Inflammatory macrophage treated with lipopolysaccharide for 1 hour (primary cell): ENCODE results near the gene TYROBP.
A peak's percentile ranks its signal among the peaks of the same experiment; 100 is the strongest.
"Not testable (repeated sequence)": the region's sequence is repeated elsewhere in the genome, so short reads cannot be mapped to it uniquely, and the experiment has no call there.

Experiments
- DNase-seq, 2 donors: peaks; one replicate each; pipeline ENCODE4 v3.0.0-alpha.2; 2020 to 2022

The TYROBP gene

DNA sequence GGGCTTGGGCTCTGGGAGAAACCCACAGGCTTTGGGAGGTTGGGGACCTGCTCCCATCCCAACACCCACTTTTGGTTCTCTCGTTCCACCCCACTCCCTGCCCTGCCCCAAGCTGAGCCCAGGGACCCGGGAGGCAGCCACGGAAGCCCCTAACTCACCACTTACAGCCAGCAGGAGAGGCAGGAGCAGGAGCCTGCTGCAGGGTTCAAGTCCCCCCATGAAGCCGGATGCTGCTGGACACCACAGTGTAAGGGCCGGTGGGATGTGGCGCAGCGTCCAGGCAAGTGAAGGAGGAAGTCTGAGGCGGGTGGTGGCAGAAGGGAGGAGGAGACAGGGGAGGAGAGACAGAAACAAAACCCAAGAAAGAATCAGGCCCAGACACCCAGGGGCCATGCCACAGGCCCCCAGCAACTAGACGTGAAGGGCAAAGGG lies at the start of gene TYROBP:
TYROBP (minus strand) TSS at position 286 of the 432 bp plus-strand sequence; CDS start at position 219, 67 bp downstream.
- peak; percentile 50 to 57 for DNase-seq

DNA sequence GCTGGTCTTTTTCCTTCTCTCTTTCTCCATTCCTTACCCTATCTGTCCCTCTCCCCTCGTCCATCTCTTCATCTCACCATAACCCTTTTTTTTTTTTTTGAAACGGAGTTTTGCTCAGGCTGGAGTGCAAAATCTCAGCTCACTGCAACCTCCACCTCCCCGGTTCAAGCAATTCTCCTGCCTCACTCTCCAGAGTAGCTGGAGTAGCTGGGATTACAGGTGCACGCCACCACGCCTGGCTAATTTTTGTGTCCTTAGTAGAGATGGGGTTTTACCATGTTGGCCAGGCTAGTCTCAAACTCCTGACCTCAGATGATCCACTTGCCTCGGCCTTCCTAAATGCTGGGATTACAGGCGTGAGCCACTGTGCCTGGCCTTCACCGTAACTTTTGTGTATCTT lies 49.3 kb upstream of the TYROBP start:
- not testable (repeated sequence) for DNase-seq

DNA sequence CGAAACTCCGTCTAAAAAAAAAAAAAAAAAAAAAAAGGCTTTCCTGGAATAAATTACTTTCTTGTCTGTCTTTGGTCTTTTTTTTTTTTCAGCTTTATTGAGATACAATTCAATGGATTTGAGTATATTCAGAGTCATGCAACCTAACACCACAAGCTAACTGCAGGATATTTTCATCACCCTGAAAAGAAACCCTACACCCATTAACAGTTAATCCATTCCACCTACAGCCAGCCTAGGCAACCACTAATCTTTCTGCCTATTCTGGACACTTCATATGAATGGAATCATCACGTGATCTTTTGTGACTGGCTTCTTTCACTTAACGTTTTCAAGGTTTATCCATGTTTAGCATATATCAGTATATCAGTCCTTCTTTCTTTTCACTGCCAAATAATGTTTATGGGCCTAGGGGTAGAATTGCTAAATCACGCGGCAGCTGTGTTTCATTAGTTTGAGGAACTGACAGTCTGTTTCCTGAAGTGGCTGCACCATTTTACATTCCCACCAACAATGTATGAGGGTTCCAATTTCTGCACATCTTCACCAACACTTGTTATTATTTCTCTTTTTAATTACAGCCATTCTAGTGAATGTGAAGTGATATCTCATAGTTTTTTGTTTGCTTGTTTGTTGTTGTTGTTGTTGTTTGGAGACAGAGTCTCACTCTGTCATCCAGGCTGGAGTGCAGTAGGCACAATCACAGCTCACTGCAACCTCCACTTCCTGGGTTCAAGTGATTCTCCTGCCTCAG lies 48.0 kb upstream of the TYROBP start:
- peak in 1 of 2 donors; percentile 8 for DNase-seq

DNA sequence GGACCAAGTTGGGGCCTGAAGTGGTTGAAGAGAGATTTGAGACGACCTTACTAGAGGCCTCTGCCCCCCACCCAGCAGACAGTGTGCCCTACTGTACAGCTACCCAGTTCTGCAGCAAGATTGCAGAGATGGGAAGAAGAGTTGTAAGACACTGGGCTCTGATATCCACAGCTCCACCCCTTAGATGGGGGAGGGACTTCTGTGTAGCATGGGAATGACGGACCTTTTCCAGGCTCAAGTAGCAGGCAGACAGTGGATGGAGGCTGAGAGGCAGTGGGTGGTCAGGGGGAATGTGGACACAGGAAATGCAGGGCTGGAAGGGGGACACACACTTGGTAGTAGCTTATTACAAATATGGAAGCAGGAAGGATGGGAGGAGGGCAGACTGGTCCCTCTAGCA lies 41.0 kb upstream of the TYROBP start:
- no peak for DNase-seq

DNA sequence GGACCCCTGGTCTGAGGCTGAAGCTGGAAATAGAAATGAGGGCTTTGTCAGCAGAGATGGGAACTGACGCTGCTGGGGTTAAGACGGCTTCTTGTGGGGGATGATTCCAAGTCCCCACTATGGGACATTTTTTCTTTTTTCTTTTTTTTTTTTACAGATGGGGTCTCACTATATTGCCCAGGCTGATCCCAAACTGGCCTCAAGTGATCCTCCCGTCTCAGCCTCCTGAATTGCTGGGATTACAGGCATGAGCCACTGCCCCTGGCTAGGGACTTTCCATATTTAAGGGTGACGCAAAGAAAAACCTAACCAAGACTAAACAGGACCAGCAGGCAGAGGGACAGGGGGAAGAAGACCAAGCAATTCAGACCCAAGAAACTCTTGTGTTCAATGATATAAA lies 38.1 kb upstream of the TYROBP start:
- DNase-seq: no peak

DNA sequence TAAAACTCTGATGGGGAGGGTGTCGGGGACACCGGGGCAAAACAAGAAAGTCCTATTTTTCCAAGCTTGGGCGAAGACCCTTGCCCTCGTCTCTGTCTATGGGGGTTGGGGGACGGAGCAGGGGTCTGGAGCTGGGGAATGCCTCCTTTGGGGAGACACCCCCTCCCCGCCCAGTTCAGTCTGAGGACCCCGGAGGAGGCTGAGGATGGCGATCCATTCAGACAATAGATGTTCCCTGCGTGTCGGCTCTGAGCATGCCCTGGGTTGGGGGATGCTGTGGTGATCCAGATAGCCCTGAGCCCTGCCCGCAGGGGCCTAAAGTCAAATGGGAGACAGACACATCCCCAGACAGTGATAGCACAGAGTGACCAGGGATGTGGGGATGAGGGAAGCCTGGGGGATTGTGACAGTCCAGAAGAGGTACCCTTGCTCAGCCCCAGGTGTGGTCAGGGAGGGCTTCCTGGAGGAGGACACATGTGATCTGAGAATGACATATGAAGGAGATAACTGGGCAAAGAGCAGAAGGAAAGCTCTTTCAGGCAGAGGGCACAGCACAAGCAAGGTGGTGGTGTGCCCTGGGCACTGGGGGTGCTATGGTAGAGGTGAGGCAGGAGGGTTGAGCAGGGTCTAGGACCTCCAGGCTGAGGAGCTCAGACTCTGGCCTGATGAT lies 37.2 kb upstream of the TYROBP start:
- DNase-seq: no peak

DNA sequence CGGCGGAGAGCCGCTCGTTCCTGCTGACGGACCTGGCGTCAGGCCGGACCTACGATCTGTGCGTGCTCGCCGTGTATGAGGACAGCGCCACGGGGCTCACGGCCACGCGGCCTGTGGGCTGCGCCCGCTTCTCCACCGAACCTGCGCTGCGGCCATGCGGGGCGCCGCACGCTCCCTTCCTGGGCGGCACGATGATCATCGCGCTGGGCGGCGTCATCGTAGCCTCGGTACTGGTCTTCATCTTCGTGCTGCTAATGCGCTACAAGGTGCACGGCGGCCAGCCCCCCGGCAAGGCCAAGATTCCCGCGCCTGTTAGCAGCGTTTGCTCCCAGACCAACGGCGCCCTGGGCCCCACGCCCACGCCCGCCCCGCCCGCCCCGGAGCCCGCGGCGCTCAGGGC lies 36.5 kb upstream of the TYROBP start:
- no peak for DNase-seq

DNA sequence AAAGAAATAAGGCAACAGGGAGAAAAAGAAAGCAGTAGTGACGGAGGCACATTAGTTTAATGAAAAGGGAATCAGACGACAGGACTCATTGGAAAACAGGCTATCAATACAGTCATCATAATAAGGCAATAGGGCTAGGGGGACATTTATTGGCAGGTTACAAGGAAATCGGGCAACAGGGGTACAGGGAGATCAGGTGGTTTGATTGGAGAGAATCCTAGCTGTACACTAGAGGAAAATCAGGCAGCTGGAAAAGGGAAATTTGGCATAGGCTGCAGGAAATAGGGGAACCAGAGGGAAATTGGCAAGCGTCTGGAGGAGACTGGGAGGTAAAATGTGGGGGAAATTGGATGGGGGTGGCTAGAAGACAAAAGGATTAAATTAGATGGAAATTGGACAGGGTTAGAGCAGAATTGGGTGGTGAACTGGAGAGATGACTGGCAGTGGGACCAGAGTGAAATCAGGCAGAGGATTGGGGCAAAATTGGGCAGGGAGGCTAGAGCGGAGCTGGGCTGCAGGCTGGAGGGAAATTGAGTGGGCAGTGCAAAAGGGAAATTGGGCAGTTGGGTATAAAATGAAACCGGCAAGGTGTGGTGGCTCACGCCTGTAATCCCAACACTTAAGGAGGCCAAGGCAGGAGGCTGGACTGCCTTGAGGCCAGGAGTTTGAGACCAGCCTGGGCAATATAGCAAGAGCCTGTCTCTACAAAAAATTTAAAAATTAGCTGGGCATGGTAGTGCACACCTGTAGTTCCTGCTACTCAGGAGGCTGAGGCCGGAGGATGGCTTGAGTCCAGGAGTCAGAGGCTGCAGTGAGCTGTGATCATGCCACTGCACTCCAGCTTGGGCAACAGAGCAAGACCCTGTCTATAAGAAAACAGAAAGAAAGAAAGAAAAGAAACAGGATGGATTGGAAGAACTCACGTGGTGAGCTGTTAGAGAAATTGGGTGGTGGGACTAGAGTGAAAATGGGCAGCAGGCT lies 35.5 kb upstream of the TYROBP start:
- no peak for DNase-seq

DNA sequence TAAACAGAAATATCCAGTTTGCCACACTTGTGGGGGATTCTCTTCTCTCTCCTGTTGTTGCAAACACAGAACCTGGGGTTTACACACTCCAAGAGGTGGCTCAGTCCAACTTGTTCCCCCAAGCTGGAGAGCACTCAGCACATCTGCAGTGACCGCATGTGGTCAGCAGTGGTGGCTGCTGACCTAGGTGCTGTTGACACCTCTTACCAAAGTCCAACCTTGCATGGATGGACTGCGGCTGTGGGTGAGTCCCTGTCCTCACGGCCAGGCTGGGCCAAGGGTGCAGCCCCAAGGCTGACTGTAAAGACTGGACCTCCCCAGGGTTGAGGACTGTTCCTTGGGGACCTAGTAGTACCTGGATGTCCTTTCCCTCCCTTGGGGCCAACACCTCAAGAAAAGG lies 34.1 kb upstream of the TYROBP start:
- DNase-seq: no peak

DNA sequence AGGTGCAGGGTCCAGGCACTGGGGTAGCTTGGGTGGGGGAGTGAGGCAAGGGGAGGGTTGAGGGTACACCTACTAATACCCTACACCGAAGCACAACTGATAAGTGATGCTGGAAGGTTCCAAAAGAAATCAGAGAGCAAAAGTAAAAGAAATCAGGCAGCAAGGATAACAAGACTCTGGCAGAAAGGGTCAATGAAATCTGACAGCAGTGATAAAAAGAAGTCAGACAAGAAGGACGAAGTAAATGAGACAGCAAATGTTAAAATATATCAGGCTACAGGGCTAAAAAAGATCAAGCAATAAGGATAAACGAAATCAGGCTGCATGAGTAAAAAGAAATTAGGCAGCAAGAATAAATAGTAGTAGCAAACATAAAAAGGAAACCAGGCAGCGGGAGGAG lies 32.7 kb upstream of the TYROBP start:
- DNase-seq: no peak

DNA sequence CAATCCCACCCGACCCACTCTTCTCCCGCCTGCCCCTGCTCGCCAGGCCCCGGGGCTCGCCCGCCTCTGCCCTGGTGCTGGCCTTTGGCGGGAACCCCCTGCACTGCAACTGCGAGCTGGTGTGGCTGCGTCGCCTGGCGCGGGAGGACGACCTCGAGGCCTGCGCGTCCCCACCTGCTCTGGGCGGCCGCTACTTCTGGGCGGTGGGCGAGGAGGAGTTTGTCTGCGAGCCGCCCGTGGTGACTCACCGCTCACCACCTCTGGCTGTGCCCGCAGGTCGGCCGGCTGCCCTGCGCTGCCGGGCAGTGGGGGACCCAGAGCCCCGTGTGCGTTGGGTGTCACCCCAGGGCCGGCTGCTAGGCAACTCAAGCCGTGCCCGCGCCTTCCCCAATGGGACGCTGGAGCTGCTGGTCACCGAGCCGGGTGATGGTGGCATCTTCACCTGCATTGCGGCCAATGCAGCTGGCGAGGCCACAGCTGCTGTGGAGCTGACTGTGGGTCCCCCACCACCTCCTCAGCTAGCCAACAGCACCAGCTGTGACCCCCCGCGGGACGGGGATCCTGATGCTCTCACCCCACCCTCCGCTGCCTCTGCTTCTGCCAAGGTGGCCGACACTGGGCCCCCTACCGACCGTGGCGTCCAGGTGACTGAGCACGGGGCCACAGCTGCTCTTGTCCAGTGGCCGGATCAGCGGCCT lies 32.1 kb upstream of the TYROBP start:
- no peak for DNase-seq

DNA sequence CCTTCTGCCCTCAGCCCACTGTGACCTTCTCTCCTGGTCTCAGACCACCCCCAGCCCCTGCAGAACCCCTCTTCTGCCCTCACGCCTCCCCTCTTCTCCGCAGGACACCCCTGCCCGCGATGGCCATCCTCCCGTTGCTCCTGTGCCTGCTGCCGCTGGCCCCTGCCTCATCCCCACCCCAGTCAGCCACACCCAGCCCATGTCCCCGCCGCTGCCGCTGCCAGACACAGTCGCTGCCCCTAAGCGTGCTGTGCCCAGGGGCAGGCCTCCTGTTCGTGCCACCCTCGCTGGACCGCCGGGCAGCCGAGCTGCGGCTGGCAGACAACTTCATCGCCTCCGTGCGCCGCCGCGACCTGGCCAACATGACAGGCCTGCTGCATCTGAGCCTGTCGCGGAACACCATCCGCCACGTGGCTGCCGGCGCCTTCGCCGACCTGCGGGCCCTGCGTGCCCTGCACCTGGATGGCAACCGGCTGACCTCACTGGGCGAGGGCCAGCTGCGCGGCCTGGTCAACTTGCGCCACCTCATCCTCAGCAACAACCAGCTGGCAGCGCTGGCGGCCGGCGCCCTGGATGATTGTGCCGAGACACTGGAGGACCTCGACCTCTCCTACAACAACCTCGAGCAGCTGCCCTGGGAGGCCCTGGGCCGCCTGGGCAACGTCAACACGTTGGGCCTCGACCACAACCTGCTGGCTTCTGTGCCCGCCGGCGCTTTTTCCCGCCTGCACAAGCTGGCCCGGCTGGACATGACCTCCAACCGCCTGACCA lies 31.4 kb upstream of the TYROBP start:
- DNase-seq: no peak

DNA sequence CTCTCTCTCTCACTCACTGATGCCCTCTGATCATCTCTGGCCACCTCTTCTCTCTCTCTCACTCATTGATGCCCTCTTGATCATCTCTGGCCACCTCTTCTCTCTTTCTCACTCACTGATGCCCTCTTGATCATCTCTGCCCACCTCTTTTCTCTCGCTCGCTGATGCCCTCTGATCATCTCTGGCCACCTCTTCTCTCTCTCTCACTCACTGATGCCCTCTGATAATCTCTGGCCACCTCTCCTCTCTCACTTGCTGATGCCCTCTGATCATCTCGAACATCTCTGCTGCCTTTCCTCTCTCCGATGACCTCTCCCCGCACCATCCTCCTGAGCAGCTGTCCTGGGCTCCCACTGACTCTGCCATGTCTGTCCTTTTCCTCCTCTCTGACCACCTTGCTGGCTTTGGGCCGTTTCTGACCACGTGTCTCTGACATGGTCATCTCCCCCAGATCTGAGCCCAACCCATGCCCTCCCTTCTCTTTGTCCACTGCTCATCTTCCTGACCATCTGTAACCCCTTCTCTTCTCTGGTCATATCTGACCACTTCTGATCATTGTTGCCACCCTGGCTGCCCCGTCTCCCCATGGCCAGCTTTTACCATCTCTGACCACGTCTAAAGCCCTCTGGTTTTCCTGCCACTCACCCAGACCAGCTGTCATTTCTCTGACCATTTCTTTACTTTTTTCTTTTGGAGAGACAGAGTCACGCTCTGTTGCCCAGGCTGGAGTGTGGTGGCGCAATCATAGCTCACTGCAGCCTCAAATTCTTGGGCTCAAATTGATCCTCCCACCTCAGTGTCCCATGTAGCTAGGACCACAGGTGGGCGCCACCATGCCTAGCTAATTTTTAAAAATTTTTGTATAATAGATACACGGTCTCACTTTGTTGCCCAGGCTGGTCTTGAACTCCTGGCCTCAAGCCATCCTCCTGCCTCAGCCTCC lies 30.5 kb upstream of the TYROBP start:
- DNase-seq: no peak

DNA sequence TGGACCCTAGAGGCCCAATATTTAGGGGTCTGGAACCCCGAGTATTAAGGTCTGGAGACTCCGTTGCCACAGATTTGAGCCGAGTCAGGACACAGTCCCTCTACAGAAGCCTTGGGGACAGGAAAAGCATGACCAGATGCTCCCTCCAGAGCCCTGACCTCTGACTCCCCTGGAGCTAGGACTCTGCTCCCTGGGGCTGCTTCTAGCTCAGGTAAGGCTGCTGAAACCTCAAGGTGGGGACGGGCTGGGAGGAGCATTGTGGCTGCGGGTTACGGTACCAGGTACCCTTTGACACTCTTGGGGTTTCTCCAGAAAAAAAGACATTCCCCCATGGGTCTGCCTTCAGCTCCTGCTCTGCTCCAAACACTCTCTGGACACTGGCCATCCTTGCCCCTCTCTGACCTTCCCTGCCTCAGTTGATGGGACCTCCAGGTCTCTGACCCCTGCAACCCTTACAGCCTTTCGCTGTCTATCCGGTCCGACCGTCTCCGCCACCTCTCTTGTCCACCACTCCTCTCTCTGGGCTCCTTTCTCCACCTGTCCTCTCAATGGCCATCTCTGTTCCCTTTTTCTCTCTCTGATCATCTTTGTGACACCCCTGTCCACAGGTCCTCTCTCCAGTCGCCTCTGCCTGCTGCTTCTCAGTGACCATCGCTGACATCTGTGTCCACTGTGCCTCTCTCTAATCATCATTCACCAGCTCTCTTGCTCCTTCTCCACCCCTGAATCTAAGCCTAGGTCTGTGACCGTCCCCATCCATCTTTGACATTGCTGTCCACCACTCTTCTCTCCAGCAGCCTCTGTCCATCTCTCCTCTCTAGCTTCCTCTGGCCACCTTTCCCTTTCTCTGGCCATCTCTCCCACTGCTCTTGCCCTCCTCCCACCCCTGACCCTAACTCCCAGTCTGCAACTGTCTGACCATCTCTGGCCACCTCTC lies 29.5 kb upstream of the TYROBP start:
- no peak for DNase-seq

DNA sequence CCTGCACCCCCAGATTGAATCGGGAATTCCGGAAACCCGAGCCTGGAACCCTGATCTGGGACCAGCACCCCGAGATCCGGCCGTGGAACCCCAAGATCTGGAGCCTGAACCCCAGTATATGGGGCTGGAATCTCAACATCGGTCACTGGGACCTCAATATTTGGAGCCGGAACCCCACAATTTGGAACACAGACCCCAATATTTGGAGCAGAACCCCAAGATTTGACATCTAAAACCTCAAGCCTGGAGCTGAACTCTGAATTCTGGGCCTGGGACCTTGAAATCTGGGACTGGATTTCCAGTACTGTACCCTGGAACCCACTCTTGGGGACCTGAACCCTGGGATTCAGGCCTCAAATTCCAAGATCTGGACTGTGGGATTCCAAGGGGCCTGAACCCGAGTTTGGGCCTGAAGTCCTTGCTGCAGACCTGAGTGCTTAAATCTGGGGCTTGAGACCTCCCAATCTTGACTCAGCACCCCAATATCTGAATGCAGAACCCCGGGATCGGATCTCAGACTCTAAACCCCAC lies 28.7 kb upstream of the TYROBP start:
- no peak for DNase-seq

DNA sequence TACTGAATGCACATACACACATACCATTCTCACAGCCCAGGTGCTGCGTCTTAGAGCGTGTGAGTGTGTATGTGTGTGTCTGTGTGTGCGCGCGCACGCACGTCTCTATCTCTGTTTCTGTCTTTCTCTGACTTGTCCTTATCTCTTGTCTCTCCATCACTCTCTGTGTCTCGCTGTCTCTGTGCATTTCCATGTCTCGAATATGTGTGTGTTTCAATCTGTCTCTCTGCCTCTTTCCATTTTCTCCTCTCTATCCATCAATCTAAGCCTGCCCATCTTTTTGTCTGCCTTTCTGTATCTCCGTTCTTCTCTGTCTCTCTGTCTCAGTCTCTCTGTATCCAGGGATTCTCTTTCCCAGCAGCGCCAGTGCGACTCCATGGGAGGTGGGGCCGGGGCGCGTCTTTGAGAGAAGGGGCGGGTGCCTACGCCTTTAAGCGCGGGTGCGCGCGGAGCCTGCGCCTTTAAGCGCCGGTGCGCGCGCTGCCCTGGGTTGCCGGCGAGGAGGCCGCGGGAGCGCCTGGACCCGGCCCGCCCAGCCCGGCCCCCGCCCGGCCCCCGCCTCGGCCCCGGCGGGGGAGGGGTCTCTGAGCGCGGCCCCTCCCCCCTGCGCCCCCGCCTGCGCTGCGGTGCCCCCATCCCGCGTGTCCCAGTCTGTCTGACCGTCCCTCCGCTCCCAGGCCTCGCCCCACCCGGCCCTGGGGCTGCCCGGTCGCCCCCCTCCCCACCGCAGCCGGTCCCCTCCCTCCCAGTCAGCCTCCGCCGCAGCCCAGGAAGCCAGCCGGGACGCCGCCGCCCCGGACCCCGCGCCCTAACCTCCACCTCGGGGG lies 28.0 kb upstream of the TYROBP start, which contains the start of gene LRFN3:
LRFN3 (plus strand) TSS at position 464 of the 827 bp plus-strand sequence. CDS start 3,052 bp downstream, outside the sequence.
- DNase-seq: no peak

DNA sequence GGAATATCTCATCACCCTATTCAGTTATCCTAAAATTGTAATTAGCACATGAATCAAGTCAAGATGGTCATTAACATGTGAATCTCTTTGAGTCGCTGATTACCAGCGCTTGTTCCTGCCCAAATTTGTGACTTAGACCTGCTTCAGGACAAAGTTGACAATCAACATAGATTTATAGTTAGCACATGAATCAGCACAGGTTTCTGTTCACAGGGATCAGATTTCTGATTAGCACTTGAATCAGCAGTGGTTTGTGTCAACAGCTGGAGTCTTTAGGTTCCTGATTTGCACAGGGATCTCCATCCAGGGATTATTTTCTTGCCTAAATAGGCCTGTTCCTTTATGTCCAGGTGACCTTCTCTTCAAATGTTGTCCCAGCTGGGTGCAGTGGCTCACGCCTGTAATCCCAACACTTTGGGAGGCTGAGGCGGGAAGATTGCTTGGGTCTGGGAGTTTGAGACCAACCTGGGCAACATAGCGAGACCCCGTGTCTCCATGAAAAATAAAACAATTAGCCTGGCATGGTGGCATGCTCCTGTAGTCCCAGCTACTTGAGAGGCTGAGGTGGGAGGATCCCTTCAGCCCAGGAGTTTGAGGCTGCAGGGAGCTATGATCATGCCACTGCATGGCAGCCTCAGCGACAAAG lies 24.3 kb upstream of the TYROBP start:
- DNase-seq: no peak

DNA sequence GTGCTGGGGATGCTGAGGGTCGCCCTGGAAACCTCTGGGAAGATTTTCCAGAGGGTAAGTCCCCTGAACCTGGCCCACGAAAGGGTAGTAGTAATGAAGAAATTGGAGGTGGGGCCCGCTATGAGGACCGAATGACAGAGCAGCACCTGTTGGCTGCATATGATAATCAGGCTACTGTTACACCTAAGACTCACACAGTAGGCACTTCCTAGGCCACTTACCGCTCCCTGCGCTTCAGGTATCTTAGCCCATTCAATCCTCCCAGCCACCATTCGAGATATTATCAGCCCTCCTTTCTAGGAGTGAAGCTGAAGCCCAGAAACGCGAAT lies 23.7 kb upstream of the TYROBP start:
- no peak for DNase-seq
